ENCODE measurements around the gene TBPL2. TPM values are rescaled to one million over a fixed set of nuclear protein-coding genes. Genes with fewer than 3 reads are reported as not detected.

The TBPL2 gene
- total RNA-seq, 1 donor from 2014 or later, result not detected

- intact Hi-C loops (cut with DNase I), result no loop called here
- Histone ChIP-seq H3K27me3 (ENCODE audit: low read depth) (no peaks in the 10 kb centered on the region), H3K4me1 (peaks cover 23% of the 10 kb centered on the region), H3K27ac (no peak overlapping the region), H3K9me3 (no peaks in the 10 kb centered on the region), H3K4me3 (no peak overlapping the region), H3K36me3 (no peaks in the 10 kb centered on the region)
- peak; percentile 36 to 47 for ATAC-seq
- TF ChIP-seq CTCF (IDR thresholded peaks at IDR 0.05), result no peak
- DNase-seq, result no peak
These were observed 14.0 kb upstream of the TBPL2 start for GRCh38 chr14:55454264-55455002.

DNA sequence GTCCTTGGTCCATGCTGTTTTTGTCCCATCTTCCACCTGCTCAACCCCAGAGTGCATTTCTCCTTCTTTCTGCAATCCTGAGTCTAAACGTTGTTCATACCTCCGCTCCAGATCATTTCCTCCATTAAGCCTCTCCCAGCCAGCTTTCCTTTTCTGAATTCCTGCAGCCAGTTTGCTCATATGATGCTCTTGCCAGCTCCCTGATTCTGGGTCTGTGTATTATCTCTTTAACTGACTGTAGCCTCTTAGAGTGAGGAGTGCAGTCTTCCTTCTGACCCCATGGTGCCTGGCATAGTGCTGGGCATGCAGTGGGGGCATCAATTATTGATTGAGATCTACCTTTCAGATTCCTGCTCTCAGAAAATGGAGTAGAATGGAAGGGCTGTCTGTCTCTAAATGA, 11.5 kb upstream of the TBPL2 start:
- no peak for ATAC-seq
- intact Hi-C loops (cut with DNase I), result no loop called here
- H3K27ac ChIP-seq, result no peak overlapping the region
- TF ChIP-seq CTCF (IDR thresholded peaks at IDR 0.05), result no peak
- no peak overlapping the region for H3K4me3 ChIP-seq
- no peaks in the 10 kb centered on the region for H3K9me3 ChIP-seq
- no peaks in the 10 kb centered on the region for H3K36me3 ChIP-seq
- no peaks in the 10 kb centered on the region for H3K27me3 ChIP-seq (ENCODE audit: low read depth)
- DNase-seq, result no peak
- H3K4me1 ChIP-seq, result peaks cover 23% of the 10 kb centered on the region

DNA sequence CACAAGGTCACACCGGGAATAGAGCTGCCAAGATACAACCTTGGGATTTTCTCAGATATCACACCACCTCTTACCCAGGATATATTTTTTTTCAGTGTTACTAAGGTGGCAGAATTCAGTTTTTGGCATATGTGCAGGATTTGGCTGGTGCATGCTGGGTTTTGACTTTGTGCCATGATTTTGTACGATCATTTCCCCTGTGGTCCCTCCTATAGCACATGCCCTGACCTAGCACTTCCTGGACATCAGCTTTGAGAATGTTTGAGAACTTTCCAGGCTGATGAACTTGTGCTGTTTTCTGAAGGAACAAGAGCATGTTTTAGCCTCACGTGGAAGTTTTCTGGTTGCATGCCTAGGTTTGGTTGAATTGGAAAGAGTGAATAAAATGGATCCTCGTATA, 11.0 kb upstream of the TBPL2 start:
- ATAC-seq (no peak), DNase-seq (no peak)
- Histone ChIP-seq H3K27ac (no peak overlapping the region), H3K4me1 (peaks cover 23% of the 10 kb centered on the region), H3K4me3 (no peak overlapping the region), H3K36me3 (no peaks in the 10 kb centered on the region), H3K27me3 (ENCODE audit: low read depth) (no peaks in the 10 kb centered on the region), H3K9me3 (no peaks in the 10 kb centered on the region)
- TF ChIP-seq CTCF (IDR thresholded peaks at IDR 0.05), result no peak
- intact Hi-C loops (cut with DNase I), result no loop called here

GRCh38 chr14:55450987-55451386, 10.6 kb upstream of the TBPL2 start:
- H3K4me1 ChIP-seq, result peaks cover 23% of the 10 kb centered on the region

DNA sequence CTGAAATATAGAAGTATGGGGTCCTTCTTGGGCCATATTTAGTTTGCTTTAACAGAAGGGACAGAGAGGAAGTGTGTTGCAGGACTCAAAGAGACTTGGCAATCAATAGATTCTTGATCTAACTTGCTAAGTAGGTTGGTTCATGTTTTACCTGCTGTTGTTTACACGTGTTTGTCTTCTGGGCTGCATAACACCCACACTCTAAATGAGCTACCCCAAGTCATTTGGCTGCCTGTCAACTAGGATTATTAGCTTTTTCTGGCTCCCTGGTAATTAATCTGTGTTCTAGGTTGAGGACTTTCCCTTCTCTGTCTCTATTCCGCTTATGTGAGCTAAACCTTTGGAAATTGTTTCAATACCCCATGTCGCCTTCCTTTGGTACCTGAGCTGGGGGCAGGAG, 10.1 kb upstream of the TBPL2 start:
- no peaks in the 10 kb centered on the region for H3K9me3 ChIP-seq
- H3K4me3 ChIP-seq, result no peak overlapping the region
- no peaks in the 10 kb centered on the region for H3K27me3 ChIP-seq (ENCODE audit: low read depth)
- H3K36me3 ChIP-seq, result no peaks in the 10 kb centered on the region
- intact Hi-C loops (cut with DNase I), result no loop called here
- ATAC-seq, result no peak
- peaks cover 23% of the 10 kb centered on the region for H3K4me1 ChIP-seq
- no peak for DNase-seq
- no peak overlapping the region for H3K27ac ChIP-seq
- no peak for TF ChIP-seq CTCF (IDR thresholded peaks at IDR 0.05)

More at GRCh38 chr14:55450987-55451386, 10.6 kb upstream of the TBPL2 start:
- ATAC-seq, result no peak
- no peak overlapping the region for H3K4me3 ChIP-seq
- no peak for DNase-seq
- no peaks in the 10 kb centered on the region for H3K36me3 ChIP-seq
- no peaks in the 10 kb centered on the region for H3K27me3 ChIP-seq (ENCODE audit: low read depth)
- no peaks in the 10 kb centered on the region for H3K9me3 ChIP-seq
- no peak overlapping the region for H3K27ac ChIP-seq
- TF ChIP-seq CTCF (IDR thresholded peaks at IDR 0.05), result no peak
- intact Hi-C loops (cut with DNase I), result no loop called here
